Liver (tissue), 9 donors: ENCODE data around the gene TTC21A. TPM values are rescaled to one million over a fixed set of nuclear protein-coding genes. Genes with fewer than 3 reads are reported as not detected.
"Not testable (repeated sequence)": the region's sequence is repeated elsewhere in the genome, so short reads cannot be mapped to it uniquely, and the experiment has no call there.

Source experiments
- DNase-seq: peaks from one replicate; pipeline ENCODE4 v3.0.0-alpha.2; 2017; ENCODE audit warnings: low spot score
- H3K27ac ChIP-seq, 2 donors: one replicate each; pipeline ENCODE4 v1.7.0; 2013; ENCODE audit warnings: inconsistent platforms in 2 of 2, low read length in 2 of 2, control low read depth in 1 of 2, low read depth in 1 of 2, mild to moderate bottlenecking in 1 of 2
- H3K27me3 ChIP-seq, 4 donors: one replicate each; pipeline versions ENCODE4 v1.6.1 to v1.7.0; 2013; ENCODE audit warnings: low read length in 3 of 4, inconsistent platforms in 1 of 4, mild to moderate bottlenecking in 1 of 4, moderate library complexity in 1 of 4; ENCODE audit not compliant: control insufficient read depth in 4 of 4, insufficient read depth in 4 of 4
- H3K36me3 ChIP-seq, 4 donors: one replicate each; pipeline versions ENCODE4 v1.6.1 to v1.7.0; 2013; ENCODE audit warnings: low read length in 3 of 4, mild to moderate bottlenecking in 3 of 4, low read depth in 1 of 4, moderate library complexity in 1 of 4; ENCODE audit not compliant: control insufficient read depth in 4 of 4, insufficient read depth in 3 of 4
- H3K4me1 ChIP-seq, 4 donors: one replicate each; pipeline versions ENCODE4 v1.6.1 to v1.7.0; 2013; ENCODE audit warnings: low read length in 3 of 4, mild to moderate bottlenecking in 3 of 4, moderate library complexity in 1 of 4; ENCODE audit not compliant: control insufficient read depth in 4 of 4, insufficient read depth in 4 of 4
- H3K4me3 ChIP-seq, 3 donors: one replicate each; pipeline versions ENCODE4 v1.6.1 to v1.7.0; 2013; ENCODE audit warnings: low read length in 3 of 3, control low read depth in 1 of 3, low read depth in 1 of 3, mild to moderate bottlenecking in 1 of 3
- H3K9ac ChIP-seq, 2 donors: one replicate each; pipeline ENCODE4 v1.7.0; 2013; ENCODE audit warnings: low read length in 2 of 2, mild to moderate bottlenecking in 2 of 2, moderate library complexity in 2 of 2, control low read depth in 1 of 2, low read depth in 1 of 2
- H3K9me3 ChIP-seq, 4 donors: one replicate each; pipeline versions ENCODE4 v1.6.1 to v1.7.0; 2013; ENCODE audit warnings: low read length in 3 of 4; ENCODE audit not compliant: control insufficient read depth in 4 of 4
- ATF3 ChIP-seq: IDR thresholded peaks from 2 replicates; pipeline ENCODE4 v1.6.1; 2016; ENCODE audit warnings: antibody characterized with exemption
- EGR1 ChIP-seq, 2 donors: IDR thresholded peaks; 2 replicates each; pipeline ENCODE4 v1.6.1; 2016 to 2018; ENCODE audit warnings: antibody characterized with exemption in 2 of 2, low read depth in 2 of 2
- FOXA1 ChIP-seq: IDR thresholded peaks from 2 replicates; pipeline ENCODE4 v1.6.1; 2016; ENCODE audit warnings: antibody characterized with exemption
- FOXA2 ChIP-seq: IDR thresholded peaks from 2 replicates; pipeline ENCODE4 v1.6.1; 2016; ENCODE audit warnings: antibody characterized with exemption
- GABPA ChIP-seq, 2 donors: IDR thresholded peaks in 1 of 2; conservative IDR thresholded peaks in 1 of 2; 2 replicates each; pipeline ENCODE4 v1.6.1; 2016; ENCODE audit warnings: antibody characterized with exemption in 2 of 2, mild to moderate bottlenecking in 1 of 2, moderate library complexity in 1 of 2
- HNF4A ChIP-seq, 2 donors: conservative IDR thresholded peaks; 2 replicates each; pipeline ENCODE4 v1.6.1; 2016; ENCODE audit warnings: antibody characterized with exemption in 2 of 2, mild to moderate bottlenecking in 2 of 2
- HNF4G ChIP-seq: IDR thresholded peaks from 2 replicates; pipeline ENCODE4 v1.6.1; 2016; ENCODE audit warnings: antibody characterized with exemption
- JUND ChIP-seq, 2 donors: IDR thresholded peaks; 2 replicates each; pipeline ENCODE4 v1.6.1; 2016; ENCODE audit warnings: antibody characterized with exemption in 2 of 2
- MAX ChIP-seq: IDR thresholded peaks from 2 replicates; pipeline ENCODE4 v1.6.1; 2016; ENCODE audit warnings: antibody characterized with exemption
- NR2F2 ChIP-seq: IDR thresholded peaks from 2 replicates; pipeline ENCODE4 v1.6.1; 2016; ENCODE audit warnings: antibody characterized with exemption
- RAD21 ChIP-seq, 2 donors: IDR thresholded peaks; 2 replicates each; pipeline ENCODE4 v1.6.1; 2016; ENCODE audit warnings: antibody characterized with exemption in 2 of 2, mild to moderate bottlenecking in 2 of 2
- REST ChIP-seq: IDR thresholded peaks from 2 replicates; pipeline ENCODE4 v1.6.1; 2016; ENCODE audit warnings: antibody characterized with exemption, mild to moderate bottlenecking
- RXRA ChIP-seq, 2 donors: IDR thresholded peaks; 2 replicates each; pipeline ENCODE4 v1.6.1; 2017 to 2018; ENCODE audit warnings: antibody characterized with exemption in 2 of 2, mild to moderate bottlenecking in 1 of 2
- SP1 ChIP-seq: IDR thresholded peaks from 2 replicates; pipeline ENCODE4 v1.6.1; 2018; ENCODE audit warnings: antibody characterized with exemption, mild to moderate bottlenecking
- TAF1 ChIP-seq: conservative IDR thresholded peaks from 2 replicates; pipeline ENCODE4 v1.6.1; 2016; ENCODE audit warnings: antibody characterized with exemption, mild to moderate bottlenecking
- YY1 ChIP-seq: IDR thresholded peaks from 2 replicates; pipeline ENCODE4 v1.6.1; 2016; ENCODE audit warnings: antibody characterized with exemption, mild to moderate bottlenecking
- WGBS: extraction: QIAGEN DNeasy Blood & Tissue Kit; methylation state at CpG from one replicate; pipeline ENCODE4 v1.1.7; 2013; 5-methylcytosine and 5-hydroxymethylcytosine counted together
- polyA plus RNA-seq, 2 donors: library from polyadenylated mRNA; stranded (reverse) in 1 of 2; unstranded in 1 of 2; fragments of 200-250 nt in 1 of 2; fragments of >200 nt in 1 of 2; fragmentation: Nextera tagmentation in 1 of 2; extraction: Ambion mirVana in 1 of 2; gene quantifications; one replicate each; pipeline versions ENCODE4 v1.2.1 to v1.2.3, GENCODE V29; 2013 to 2015
- total RNA-seq, 2 donors: library from RNA; depleted of rRNA; stranded (reverse); fragments of >200 nt; gene quantifications; one replicate each; pipeline ENCODE4 v1.2.3, GENCODE V29; 2014
- TF ChIP-seq, protein P1 (sequence below): IDR thresholded peaks from 2 replicates; pipeline ENCODE4 v1.6.1; 2016; ENCODE audit warnings: antibody characterized with exemption
- TF ChIP-seq, protein P2 (sequence below): fragments of 150-350 bp; IDR thresholded peaks from 2 replicates; pipeline ENCODE4 v1.5.1; 2017; ENCODE audit warnings: improper control_type of control experiment, low read depth, low read length; ENCODE audit not compliant: missing input control
- donor health status: healthy.
- donor health status: healthy.
- donor health status: healthy.
- donor health status: healthy.
- donor health status: healthy.

Gene TTC21A
- total and polyA plus RNA-seq, 4 donors: 0.28 to 3.3 (median 1.6) TPM

DNA sequence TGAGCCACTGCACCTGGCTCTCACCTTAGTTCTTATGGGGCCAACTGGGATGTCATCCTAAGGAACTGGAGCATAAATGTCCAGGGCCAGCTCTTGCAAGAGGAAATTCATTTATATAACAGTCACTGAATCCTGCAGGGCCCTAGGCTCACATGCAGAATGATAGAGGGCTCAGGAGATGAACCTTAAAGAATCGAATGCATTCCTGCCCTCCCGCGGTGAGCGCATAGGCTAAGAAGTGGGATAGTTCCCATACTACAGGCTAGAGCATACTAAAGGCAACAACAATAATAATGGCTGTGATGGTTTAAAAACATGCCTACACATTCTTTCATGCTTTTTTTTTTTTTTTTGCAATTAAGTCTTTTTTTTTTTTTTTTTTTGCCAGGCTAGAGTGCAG is 63.0 kb downstream of the TTC21A start:
- H3K9me3 ChIP-seq: no peaks in the 10 kb centered on the region
- H3K4me1 ChIP-seq: peaks cover 6 to 12% (median 10%) of the 10 kb centered on the region in 4 donors
- no peak overlapping the region for H3K4me3 ChIP-seq
- H3K27me3 ChIP-seq: no peaks in the 10 kb centered on the region
- no peak overlapping the region for H3K9ac ChIP-seq
- no peaks in the 10 kb centered on the region for H3K36me3 ChIP-seq
- 94% methylated on average over 4 of the region's 4 CpGs for WGBS
- TF ChIP-seq NR2F2: no peak
- TF ChIP-seq JUND (IDR thresholded peaks at IDR 0.05): no peak
- no peak for TF ChIP-seq HNF4A (conservative IDR thresholded peaks at IDR 0.05)
- no peak for TF ChIP-seq FOXA1
- no peak for TF ChIP-seq RAD21 (IDR thresholded peaks at IDR 0.05)
- TF ChIP-seq YY1: no peak
- TF ChIP-seq TAF1: no peak
- no peak for TF ChIP-seq RXRA (IDR thresholded peaks at IDR 0.05)
- TF ChIP-seq MAX: no peak
- TF ChIP-seq REST: no peak
- no peak for TF ChIP-seq FOXA2
- TF ChIP-seq, protein P1, sequence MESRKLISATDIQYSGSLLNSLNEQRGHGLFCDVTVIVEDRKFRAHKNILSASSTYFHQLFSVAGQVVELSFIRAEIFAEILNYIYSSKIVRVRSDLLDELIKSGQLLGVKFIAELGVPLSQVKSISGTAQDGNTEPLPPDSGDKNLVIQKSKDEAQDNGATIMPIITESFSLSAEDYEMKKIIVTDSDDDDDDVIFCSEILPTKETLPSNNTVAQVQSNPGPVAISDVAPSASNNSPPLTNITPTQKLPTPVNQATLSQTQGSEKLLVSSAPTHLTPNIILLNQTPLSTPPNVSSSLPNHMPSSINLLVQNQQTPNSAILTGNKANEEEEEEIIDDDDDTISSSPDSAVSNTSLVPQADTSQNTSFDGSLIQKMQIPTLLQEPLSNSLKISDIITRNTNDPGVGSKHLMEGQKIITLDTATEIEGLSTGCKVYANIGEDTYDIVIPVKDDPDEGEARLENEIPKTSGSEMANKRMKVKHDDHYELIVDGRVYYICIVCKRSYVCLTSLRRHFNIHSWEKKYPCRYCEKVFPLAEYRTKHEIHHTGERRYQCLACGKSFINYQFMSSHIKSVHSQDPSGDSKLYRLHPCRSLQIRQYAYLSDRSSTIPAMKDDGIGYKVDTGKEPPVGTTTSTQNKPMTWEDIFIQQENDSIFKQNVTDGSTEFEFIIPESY: no peak
- no peak for TF ChIP-seq ATF3
- no peak for TF ChIP-seq GABPA (IDR thresholded peaks at IDR 0.05 in 1 of 2, conservative IDR thresholded peaks at IDR 0.05 in 1 of 2)
- TF ChIP-seq, protein P2, sequence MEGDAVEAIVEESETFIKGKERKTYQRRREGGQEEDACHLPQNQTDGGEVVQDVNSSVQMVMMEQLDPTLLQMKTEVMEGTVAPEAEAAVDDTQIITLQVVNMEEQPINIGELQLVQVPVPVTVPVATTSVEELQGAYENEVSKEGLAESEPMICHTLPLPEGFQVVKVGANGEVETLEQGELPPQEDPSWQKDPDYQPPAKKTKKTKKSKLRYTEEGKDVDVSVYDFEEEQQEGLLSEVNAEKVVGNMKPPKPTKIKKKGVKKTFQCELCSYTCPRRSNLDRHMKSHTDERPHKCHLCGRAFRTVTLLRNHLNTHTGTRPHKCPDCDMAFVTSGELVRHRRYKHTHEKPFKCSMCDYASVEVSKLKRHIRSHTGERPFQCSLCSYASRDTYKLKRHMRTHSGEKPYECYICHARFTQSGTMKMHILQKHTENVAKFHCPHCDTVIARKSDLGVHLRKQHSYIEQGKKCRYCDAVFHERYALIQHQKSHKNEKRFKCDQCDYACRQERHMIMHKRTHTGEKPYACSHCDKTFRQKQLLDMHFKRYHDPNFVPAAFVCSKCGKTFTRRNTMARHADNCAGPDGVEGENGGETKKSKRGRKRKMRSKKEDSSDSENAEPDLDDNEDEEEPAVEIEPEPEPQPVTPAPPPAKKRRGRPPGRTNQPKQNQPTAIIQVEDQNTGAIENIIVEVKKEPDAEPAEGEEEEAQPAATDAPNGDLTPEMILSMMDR: no peak
- TF ChIP-seq EGR1 (IDR thresholded peaks at IDR 0.05; ENCODE audit: low read depth in 2 of 2): no peak
- TF ChIP-seq HNF4G: no peak
- no peak for TF ChIP-seq SP1
- DNase-seq: no peak
- no peak overlapping the region for H3K27ac ChIP-seq

- not testable (repeated sequence) for H3K36me3 ChIP-seq, H3K9ac ChIP-seq, H3K27ac ChIP-seq, DNase-seq, H3K4me3 ChIP-seq, H3K9me3 ChIP-seq, H3K27me3 ChIP-seq
- H3K4me1 ChIP-seq: peaks cover 8 to 12% (median 10%) of the 10 kb centered on the region in 4 donors
- WGBS: 93% methylated on average over 6 of the region's 6 CpGs
Observed at GRCh38 chr3:39170877-39171276, 63.4 kb downstream of the TTC21A start.
